ENCODE measurements around the gene ALPP. TPM values are rescaled to one million over a fixed set of nuclear protein-coding genes. Genes with fewer than 3 reads are reported as not detected.

ALPP gene
- polyA plus RNA-seq, 1 donor from 2014 or later = not detected

GRCh38 chr2:232341739-232342126 is 36.8 kb upstream of the ALPP start:
- Histone ChIP-seq H3K36me3 (ENCODE audit: insufficient read depth, low read length) (no peaks in the 10 kb centered on the region), H3K79me2 (replicated peaks; ENCODE audit: insufficient read depth, low read length) (no peaks in the 10 kb centered on the region), H3K4me3 (ENCODE audit: low read length) (no peak overlapping the region), H3K9me3 (ENCODE audit: low read length) (no peaks in the 10 kb centered on the region), H3K4me2 (ENCODE audit: low read length) (no peak overlapping the region), H3F3A (ENCODE audit: insufficient read depth, low read length, poor library complexity, severe bottlenecking) (no peaks in the 10 kb centered on the region), H2AFZ (ENCODE audit: low read depth, low read length) (no peak overlapping the region), H3K27me3 (ENCODE audit: insufficient read depth, low read depth, low read length) (no peaks in the 10 kb centered on the region), H3K27ac (ENCODE audit: low read length) (no peak overlapping the region), H3K9ac (ENCODE audit: low read length) (no peak overlapping the region), H3K9me2 (ENCODE audit: insufficient read depth, low read length) (no peaks in the 10 kb centered on the region), H4K20me1 (ENCODE audit: insufficient read depth) (no peaks in the 10 kb centered on the region)
- TF ChIP-seq EZH2 (IDR thresholded peaks at IDR 0.05; ENCODE audit: borderline replicate concordance, insufficient read depth, low read length, poor library complexity, severe bottlenecking) (no peak), EP300 (conservative IDR thresholded peaks at IDR 0.05; ENCODE audit: poor library complexity, severe bottlenecking) (no peak), SMC3 (conservative IDR thresholded peaks at IDR 0.05; ENCODE audit: poor library complexity) (no peak), POLR2AphosphoS5 (IDR thresholded peaks at IDR 0.05) (no peak), REST (IDR thresholded peaks at IDR 0.05; ENCODE audit: borderline replicate concordance) (no peak), RAD21 (conservative IDR thresholded peaks at IDR 0.05) (no peak), MXI1 (conservative IDR thresholded peaks at IDR 0.05; ENCODE audit: poor library complexity, severe bottlenecking) (no peak), TAF1 (IDR thresholded peaks at IDR 0.05; ENCODE audit: low read depth) (no peak)
- TF ChIP-seq, protein P1, sequence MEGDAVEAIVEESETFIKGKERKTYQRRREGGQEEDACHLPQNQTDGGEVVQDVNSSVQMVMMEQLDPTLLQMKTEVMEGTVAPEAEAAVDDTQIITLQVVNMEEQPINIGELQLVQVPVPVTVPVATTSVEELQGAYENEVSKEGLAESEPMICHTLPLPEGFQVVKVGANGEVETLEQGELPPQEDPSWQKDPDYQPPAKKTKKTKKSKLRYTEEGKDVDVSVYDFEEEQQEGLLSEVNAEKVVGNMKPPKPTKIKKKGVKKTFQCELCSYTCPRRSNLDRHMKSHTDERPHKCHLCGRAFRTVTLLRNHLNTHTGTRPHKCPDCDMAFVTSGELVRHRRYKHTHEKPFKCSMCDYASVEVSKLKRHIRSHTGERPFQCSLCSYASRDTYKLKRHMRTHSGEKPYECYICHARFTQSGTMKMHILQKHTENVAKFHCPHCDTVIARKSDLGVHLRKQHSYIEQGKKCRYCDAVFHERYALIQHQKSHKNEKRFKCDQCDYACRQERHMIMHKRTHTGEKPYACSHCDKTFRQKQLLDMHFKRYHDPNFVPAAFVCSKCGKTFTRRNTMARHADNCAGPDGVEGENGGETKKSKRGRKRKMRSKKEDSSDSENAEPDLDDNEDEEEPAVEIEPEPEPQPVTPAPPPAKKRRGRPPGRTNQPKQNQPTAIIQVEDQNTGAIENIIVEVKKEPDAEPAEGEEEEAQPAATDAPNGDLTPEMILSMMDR (IDR thresholded peaks at IDR 0.05; ENCODE audit: poor library complexity, severe bottlenecking) = no peak

DNA sequence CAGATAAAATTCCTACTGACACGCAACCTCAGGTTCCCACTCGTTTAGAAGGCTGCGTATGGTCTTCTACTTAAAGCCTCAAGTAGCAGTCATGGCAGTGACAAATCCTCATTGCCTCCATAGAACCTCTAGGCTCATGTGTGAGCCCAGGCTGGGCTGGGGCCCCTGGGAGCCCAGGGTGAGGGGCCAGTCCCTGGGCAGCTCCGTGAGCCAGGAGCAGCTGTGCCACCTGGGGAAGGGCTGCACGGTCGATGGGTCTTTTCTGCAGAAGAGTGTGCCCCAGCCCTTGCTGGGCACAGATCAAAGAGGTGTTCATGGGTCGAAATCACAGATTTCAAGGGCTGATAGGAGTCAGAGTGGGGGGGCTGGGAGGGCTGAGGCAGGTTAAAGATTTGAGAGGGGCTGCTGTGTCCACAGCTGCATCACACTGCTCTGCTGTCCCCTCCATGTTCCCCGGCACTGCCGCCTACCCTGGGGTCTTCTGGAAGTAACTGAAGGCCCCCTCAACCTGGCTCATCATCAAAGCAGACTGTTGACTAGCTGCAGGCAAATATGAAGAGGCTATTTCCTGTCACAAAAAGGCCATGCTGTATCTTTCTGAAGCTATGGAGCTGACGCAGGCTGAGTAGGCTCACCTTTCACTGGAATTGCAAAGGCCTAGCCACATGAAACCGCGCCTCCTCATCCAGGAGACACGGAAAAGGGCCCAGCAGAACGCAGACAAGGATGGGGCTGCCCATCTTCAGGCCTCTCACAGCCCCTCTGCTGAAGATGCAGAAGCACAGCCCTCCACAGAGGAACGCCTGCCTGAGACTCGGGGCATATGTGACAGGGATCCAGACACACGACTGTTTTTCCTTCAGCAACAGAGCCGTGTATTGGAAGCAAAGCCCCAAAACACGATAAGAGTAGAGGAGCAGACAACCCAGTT is 35.7 kb upstream of the ALPP start:
- Histone ChIP-seq H3K4me3 (ENCODE audit: low read length) (no peak overlapping the region), H4K20me1 (ENCODE audit: insufficient read depth) (no peaks in the 10 kb centered on the region), H3K27ac (ENCODE audit: low read length) (no peak overlapping the region), H2AFZ (ENCODE audit: low read depth, low read length) (no peak overlapping the region), H3K9ac (ENCODE audit: low read length) (no peak overlapping the region), H3K9me2 (ENCODE audit: insufficient read depth, low read length) (no peaks in the 10 kb centered on the region), H3K9me3 (ENCODE audit: low read length) (no peaks in the 10 kb centered on the region), H3K79me2 (replicated peaks; ENCODE audit: insufficient read depth, low read length) (no peaks in the 10 kb centered on the region), H3K27me3 (ENCODE audit: insufficient read depth, low read depth, low read length) (no peaks in the 10 kb centered on the region), H3K4me2 (ENCODE audit: low read length) (no peak overlapping the region), H3K36me3 (ENCODE audit: insufficient read depth, low read length) (no peaks in the 10 kb centered on the region), H3F3A (ENCODE audit: insufficient read depth, low read length, poor library complexity, severe bottlenecking) (no peaks in the 10 kb centered on the region)
- TF ChIP-seq EP300 (conservative IDR thresholded peaks at IDR 0.05; ENCODE audit: poor library complexity, severe bottlenecking) (no peak), SMC3 (conservative IDR thresholded peaks at IDR 0.05; ENCODE audit: poor library complexity) (no peak), RAD21 (conservative IDR thresholded peaks at IDR 0.05) (no peak), MXI1 (conservative IDR thresholded peaks at IDR 0.05; ENCODE audit: poor library complexity, severe bottlenecking) (no peak), POLR2AphosphoS5 (IDR thresholded peaks at IDR 0.05) (no peak), REST (IDR thresholded peaks at IDR 0.05; ENCODE audit: borderline replicate concordance) (no peak), TAF1 (IDR thresholded peaks at IDR 0.05; ENCODE audit: low read depth) (no peak), EZH2 (IDR thresholded peaks at IDR 0.05; ENCODE audit: borderline replicate concordance, insufficient read depth, low read length, poor library complexity, severe bottlenecking) (no peak)
- TF ChIP-seq, protein P1 (IDR thresholded peaks at IDR 0.05; ENCODE audit: poor library complexity, severe bottlenecking) = no peak

All from neural cell (in vitro differentiated cells).